GM21825 (cell line): ENCODE results near the gene CHST14.

Source experiments
- ATAC-seq: cut with Tn5 transposase; IDR thresholded peaks from one replicate; pipeline ENCODE4 v1.9.1; 2021; ENCODE audit warnings: mild to moderate bottlenecking, moderate library complexity; ENCODE audit not compliant: unreplicated experiment

CHST14 gene

GRCh38 chr15:40487816-40488682 lies 17.3 kb downstream of the CHST14 start:
- ATAC-seq = no peak

- ATAC-seq = no peak
Measured at GRCh38 chr15:40489274-40490175, 18.7 kb downstream of the CHST14 start.

- ATAC-seq = no peak
Measured at GRCh38 chr15:40493089-40493840, 22.5 kb downstream of the CHST14 start.

GRCh38 chr15:40495516-40495915 lies 24.7 kb downstream of the CHST14 start:
- no peak for ATAC-seq

GRCh38 chr15:40498418-40498817 lies 27.6 kb downstream of the CHST14 start:
- no peak for ATAC-seq

GRCh38 chr15:40498891-40499290 lies 28.1 kb downstream of the CHST14 start:
- no peak for ATAC-seq

- no peak for ATAC-seq
Measured at GRCh38 chr15:40499931-40500330, 29.1 kb downstream of the CHST14 start.

- no peak for ATAC-seq
Measured at GRCh38 chr15:40500568-40501330, 30.0 kb downstream of the CHST14 start.

- ATAC-seq = no peak
Measured at GRCh38 chr15:40501487-40501886, 30.7 kb downstream of the CHST14 start.

- ATAC-seq = no peak
Measured at GRCh38 chr15:40506964-40507571, 36.3 kb downstream of the CHST14 start.

- ATAC-seq = no peak
Measured at GRCh38 chr15:40508216-40508615, 37.4 kb downstream of the CHST14 start.

GRCh38 chr15:40510201-40510600 lies 39.4 kb downstream of the CHST14 start:
- no peak for ATAC-seq

GRCh38 chr15:40511093-40511471 lies 40.3 kb downstream of the CHST14 start:
- ATAC-seq = peak; percentile 28

GRCh38 chr15:40511472-40512133 lies 40.8 kb downstream of the CHST14 start:
- ATAC-seq = peak; percentile 47

- ATAC-seq = no peak
Measured at GRCh38 chr15:40512440-40512839, 41.7 kb downstream of the CHST14 start.

GRCh38 chr15:40513609-40514008 lies 42.8 kb downstream of the CHST14 start:
- ATAC-seq = no peak

- no peak for ATAC-seq
Measured at GRCh38 chr15:40516322-40516721, 45.5 kb downstream of the CHST14 start.
